HG03139 (cell line): Measurements from ENCODE around the gene TRIM67.
"Not testable (repeated sequence)": the region's sequence is repeated elsewhere in the genome, so short reads cannot be mapped to it uniquely, and the experiment has no call there.

Source experiments
- ATAC-seq: cut with Tn5 transposase; IDR thresholded peaks from one replicate; pipeline ENCODE4 v1.9.1; 2021; ENCODE audit not compliant: unreplicated experiment

Gene TRIM67

GRCh38 chr1:231201979-231202633 lies 40.2 kb downstream of the TRIM67 start:
- no peak for ATAC-seq

- ATAC-seq = no peak
Observed at GRCh38 chr1:231203259-231204057, 41.6 kb downstream of the TRIM67 start.

GRCh38 chr1:231206856-231207255 lies 45.0 kb downstream of the TRIM67 start:
- ATAC-seq = no peak

- ATAC-seq = no peak
Observed at GRCh38 chr1:231207437-231207836, 45.6 kb downstream of the TRIM67 start.

GRCh38 chr1:231208980-231209379 lies 47.1 kb downstream of the TRIM67 start:
- no peak for ATAC-seq

- no peak for ATAC-seq
Observed at GRCh38 chr1:231209531-231209930, 47.7 kb downstream of the TRIM67 start.

GRCh38 chr1:231210126-231210525 lies 48.3 kb downstream of the TRIM67 start:
- ATAC-seq = no peak

- peak; percentile 84 for ATAC-seq
Observed at GRCh38 chr1:231211005-231211857, 49.4 kb downstream of the TRIM67 start.

GRCh38 chr1:231212301-231212700 lies 50.4 kb downstream of the TRIM67 start:
- not testable (repeated sequence) for ATAC-seq

- ATAC-seq = no peak
Observed at GRCh38 chr1:231213831-231214573, 52.1 kb downstream of the TRIM67 start.

GRCh38 chr1:231214918-231215680 lies 53.2 kb downstream of the TRIM67 start:
- ATAC-seq = no peak

GRCh38 chr1:231215681-231216385 lies 54.0 kb downstream of the TRIM67 start:
- no peak for ATAC-seq

GRCh38 chr1:231216498-231216897 lies 54.6 kb downstream of the TRIM67 start:
- no peak for ATAC-seq

GRCh38 chr1:231217056-231217455 lies 55.2 kb downstream of the TRIM67 start:
- no peak for ATAC-seq

GRCh38 chr1:231218078-231218477 lies 56.2 kb downstream of the TRIM67 start:
- no peak for ATAC-seq

GRCh38 chr1:231219422-231220401 lies 57.9 kb downstream of the TRIM67 start:
- no peak for ATAC-seq

- no peak for ATAC-seq
Observed at GRCh38 chr1:231220801-231221200, 58.9 kb downstream of the TRIM67 start.

GRCh38 chr1:231226156-231226555 lies 64.3 kb downstream of the TRIM67 start:
- no peak for ATAC-seq
